ENCODE results near the gene PAPSS2. TPM values are rescaled to one million over a fixed set of nuclear protein-coding genes. Genes with fewer than 3 reads are reported as not detected.
"Not testable (repeated sequence)": the region's sequence is repeated elsewhere in the genome, so short reads cannot be mapped to it uniquely, and the experiment has no call there.

PAPSS2 gene
- total RNA-seq, 2 donors from 2014 or later: 0.19 to 2.6 TPM

DNA sequence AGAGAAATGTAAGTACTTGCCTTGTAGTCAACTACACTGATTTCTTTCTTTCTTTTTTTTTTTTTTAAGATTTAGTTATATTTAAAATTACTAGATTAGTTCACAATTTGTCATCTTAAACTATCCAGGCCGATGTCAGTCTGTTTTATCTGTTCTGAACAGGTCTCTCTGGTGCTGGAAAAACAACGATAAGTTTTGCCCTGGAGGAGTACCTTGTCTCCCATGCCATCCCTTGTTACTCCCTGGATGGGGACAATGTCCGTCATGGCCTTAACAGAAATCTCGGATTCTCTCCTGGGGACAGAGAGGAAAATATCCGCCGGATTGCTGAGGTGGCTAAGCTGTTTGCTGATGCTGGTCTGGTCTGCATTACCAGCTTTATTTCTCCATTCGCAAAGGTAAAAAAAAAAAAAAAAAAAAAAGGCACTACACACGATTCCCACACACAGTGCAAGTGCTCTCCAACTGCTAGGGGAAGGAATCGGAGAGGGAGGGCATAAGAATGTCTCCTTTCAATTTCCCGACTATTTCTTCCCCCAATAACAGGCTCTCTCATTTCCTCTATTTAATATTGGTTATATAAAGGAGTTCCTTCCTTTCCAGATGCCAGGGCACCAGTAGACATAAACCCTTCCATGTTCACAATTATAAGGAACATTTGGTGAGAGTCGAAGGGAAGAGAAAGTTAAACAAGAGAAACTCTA, 53.4 kb downstream of the PAPSS2 start:
- no peak overlapping the region for H3K27ac Mint-ChIP-seq
- peaks cover 3 to 10% of the 10 kb centered on the region in 2 donors for H3K27me3 Mint-ChIP-seq
- DNase-seq (ENCODE audit: low spot score): no peak
- H3K4me3 Mint-ChIP-seq: no peak overlapping the region
- H3K9me3 Mint-ChIP-seq: no peaks in the 10 kb centered on the region
- no peak for ATAC-seq
- H3K4me1 Mint-ChIP-seq (ENCODE audit: low read depth in 2 of 2): peaks cover 0 to 6% of the 10 kb centered on the region in 2 donors
- H3K36me3 Mint-ChIP-seq: no peaks in the 10 kb centered on the region

DNA sequence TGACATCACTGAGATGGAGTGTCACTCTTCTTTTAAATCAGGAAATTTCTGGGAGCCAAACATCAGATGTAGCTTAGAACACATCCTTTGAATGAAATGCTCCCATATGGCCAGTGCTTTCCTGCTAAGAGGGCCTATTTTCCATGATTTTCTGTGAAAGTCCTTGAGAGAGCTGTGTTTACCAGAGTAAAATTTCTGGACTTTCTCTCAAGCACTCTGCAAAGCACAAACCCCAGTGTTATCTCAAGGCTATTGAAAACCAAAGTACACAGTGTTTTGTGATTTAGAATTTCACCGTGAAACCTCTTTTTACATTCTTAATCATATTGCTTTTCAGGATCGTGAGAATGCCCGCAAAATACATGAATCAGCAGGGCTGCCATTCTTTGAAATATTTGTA, 54.0 kb downstream of the PAPSS2 start:
- peaks cover 3 to 10% of the 10 kb centered on the region in 2 donors for H3K27me3 Mint-ChIP-seq
- H3K36me3 Mint-ChIP-seq: no peaks in the 10 kb centered on the region
- H3K4me3 Mint-ChIP-seq: no peak overlapping the region
- no peak overlapping the region for H3K27ac Mint-ChIP-seq
- ATAC-seq: no peak
- H3K9me3 Mint-ChIP-seq: no peaks in the 10 kb centered on the region
- no peak for DNase-seq (ENCODE audit: low spot score)
- H3K4me1 Mint-ChIP-seq (ENCODE audit: low read depth in 2 of 2): peaks cover 0 to 6% of the 10 kb centered on the region in 2 donors

DNA sequence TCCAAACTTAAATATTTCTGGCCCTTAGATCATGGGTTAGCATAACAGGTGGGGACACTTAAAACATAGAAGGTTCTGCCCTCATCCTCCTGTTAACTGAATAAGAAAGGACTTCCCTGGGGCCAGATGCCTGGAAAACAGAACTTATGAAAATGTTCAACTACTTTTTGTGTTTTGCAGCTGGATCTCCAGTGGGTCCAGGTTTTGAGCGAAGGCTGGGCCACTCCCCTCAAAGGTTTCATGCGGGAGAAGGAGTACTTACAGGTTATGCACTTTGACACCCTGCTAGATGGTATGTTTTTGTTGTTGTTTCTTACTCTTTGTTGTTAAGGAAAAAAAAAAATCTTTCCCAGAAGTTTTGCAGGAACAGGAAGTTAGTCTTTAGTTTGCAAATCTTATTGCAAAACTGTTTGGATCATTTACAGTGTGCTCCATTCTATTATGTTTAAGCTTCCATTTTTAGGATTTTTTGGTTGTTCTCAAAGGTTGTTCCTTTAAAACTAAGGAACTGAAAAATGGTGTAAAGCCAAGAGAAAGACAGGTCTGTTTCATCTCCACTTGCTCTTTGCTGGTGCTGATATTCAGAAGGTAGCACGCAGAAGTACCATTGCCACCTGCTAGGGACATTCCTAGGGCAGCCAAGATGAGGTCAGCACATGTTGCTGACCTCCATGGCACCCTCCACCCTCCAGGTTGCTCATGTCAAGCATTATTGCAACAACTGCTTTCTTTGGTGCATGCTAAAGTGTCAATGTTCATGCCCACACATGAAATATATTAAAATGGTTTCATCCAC, 56.1 kb downstream of the PAPSS2 start:
- ATAC-seq: no peak
- peaks cover 0 to 10% of the 10 kb centered on the region in 2 donors for H3K27me3 Mint-ChIP-seq
- H3K36me3 Mint-ChIP-seq: no peaks in the 10 kb centered on the region
- DNase-seq (ENCODE audit: low spot score): no peak
- peaks cover 0 to 6% of the 10 kb centered on the region in 2 donors for H3K4me1 Mint-ChIP-seq (ENCODE audit: low read depth in 2 of 2)
- no peak overlapping the region for H3K4me3 Mint-ChIP-seq
- no peak overlapping the region for H3K27ac Mint-ChIP-seq
- H3K9me3 Mint-ChIP-seq: no peaks in the 10 kb centered on the region

DNA sequence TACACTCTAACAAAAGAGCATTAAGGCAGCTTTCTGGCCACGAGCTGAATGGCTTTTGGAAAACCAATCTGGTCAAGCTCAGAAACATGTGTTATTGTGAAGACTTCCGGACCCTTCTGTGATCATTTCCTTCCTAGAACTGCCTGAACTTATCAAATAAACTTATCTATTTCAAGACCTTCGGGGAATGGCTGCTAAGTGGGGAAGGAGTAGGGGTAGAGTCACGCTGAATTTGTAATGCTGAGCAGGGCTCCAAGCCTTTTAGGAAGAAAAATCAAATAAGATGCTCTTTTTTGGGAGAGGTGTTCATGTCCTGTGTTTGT, 56.6 kb downstream of the PAPSS2 start:
- peaks cover 0 to 9% of the 10 kb centered on the region in 2 donors for H3K27me3 Mint-ChIP-seq
- no peak overlapping the region for H3K27ac Mint-ChIP-seq
- H3K9me3 Mint-ChIP-seq: no peaks in the 10 kb centered on the region
- peaks cover 0 to 6% of the 10 kb centered on the region in 2 donors for H3K4me1 Mint-ChIP-seq (ENCODE audit: low read depth in 2 of 2)
- ATAC-seq (no peak), DNase-seq (ENCODE audit: low spot score) (no peak)
- H3K36me3 Mint-ChIP-seq: no peaks in the 10 kb centered on the region
- H3K4me3 Mint-ChIP-seq: no peak overlapping the region

DNA sequence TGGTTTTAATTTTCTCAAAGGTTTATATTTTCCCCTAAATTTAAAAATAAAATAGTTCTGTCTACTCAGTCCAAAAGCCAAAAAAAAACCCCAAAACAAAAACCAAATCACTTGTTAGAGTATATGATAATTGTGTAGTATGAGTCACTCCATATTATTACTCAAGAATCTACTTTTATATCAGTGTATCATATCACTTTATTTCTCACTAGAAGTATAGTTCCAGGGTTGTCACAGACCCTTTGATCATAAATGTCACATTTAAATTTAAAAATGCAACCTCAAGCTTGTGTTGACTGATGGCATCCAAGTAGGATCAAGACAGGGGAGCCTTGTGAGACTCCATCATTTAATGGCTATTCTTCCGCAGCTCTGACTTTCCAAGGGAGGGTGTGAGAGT, 61.0 kb downstream of the PAPSS2 start:
- H3K4me3 Mint-ChIP-seq: no peak overlapping the region
- ATAC-seq (no peak), DNase-seq (ENCODE audit: low spot score) (no peak)
- peaks cover 0 to 4% of the 10 kb centered on the region in 2 donors for H3K27me3 Mint-ChIP-seq
- H3K4me1 Mint-ChIP-seq (ENCODE audit: low read depth in 2 of 2): peaks cover 0 to 6% of the 10 kb centered on the region in 2 donors
- no peaks in the 10 kb centered on the region for H3K9me3 Mint-ChIP-seq
- H3K27ac Mint-ChIP-seq: no peak overlapping the region
- no peaks in the 10 kb centered on the region for H3K36me3 Mint-ChIP-seq

DNA sequence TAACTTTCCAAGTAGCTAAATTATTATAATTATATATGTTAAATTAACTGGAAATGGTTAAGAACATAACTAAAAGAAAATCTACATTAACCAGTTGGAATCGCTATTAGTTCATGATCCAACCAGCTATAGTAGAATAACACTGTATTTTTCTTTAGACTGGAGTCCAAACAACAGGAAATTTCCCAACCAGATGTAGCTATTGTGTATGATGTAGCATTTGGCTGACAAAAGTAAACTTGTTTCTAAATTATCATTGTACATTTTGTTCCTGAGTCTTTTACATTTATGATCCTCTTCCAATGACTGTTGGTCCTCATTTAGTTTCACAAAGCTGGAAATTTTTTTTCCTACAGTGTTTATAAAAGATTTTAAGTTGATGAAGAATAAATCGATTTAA, 62.1 kb downstream of the PAPSS2 start:
- DNase-seq (ENCODE audit: low spot score) (no peak), ATAC-seq (no peak)
- no peaks in the 10 kb centered on the region for H3K36me3 Mint-ChIP-seq
- no peaks in the 10 kb centered on the region for H3K9me3 Mint-ChIP-seq
- peaks cover 1 to 4% of the 10 kb centered on the region in 2 donors for H3K27me3 Mint-ChIP-seq
- no peak overlapping the region for H3K4me3 Mint-ChIP-seq
- no peaks in the 10 kb centered on the region for H3K4me1 Mint-ChIP-seq (ENCODE audit: low read depth in 2 of 2)
- no peak overlapping the region for H3K27ac Mint-ChIP-seq

DNA sequence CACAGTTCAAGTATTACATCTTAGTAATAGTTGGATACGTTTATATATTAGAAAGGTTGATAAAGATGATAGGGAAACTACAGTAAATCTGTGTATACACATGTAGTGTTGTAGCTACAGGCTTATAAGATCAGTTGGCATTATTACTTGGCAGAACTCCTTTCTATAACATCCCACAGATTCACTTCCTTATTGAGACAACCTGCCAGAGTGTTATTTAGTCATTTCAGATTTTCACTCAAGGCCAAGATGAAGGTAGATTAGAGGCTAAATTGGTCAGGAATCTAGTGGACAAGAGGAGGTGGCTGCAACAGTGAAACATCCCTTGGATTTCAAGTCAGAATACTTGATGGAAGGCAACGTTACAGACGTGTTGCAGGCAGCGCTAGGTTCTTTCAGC, 63.0 kb downstream of the PAPSS2 start:
- no peaks in the 10 kb centered on the region for H3K4me1 Mint-ChIP-seq (ENCODE audit: low read depth in 2 of 2)
- no peak overlapping the region for H3K27ac Mint-ChIP-seq
- no peaks in the 10 kb centered on the region for H3K9me3 Mint-ChIP-seq
- ATAC-seq: no peak
- peaks cover 7 to 10% of the 10 kb centered on the region in 2 donors for H3K27me3 Mint-ChIP-seq
- H3K4me3 Mint-ChIP-seq: no peak overlapping the region
- no peak for DNase-seq (ENCODE audit: low spot score)
- no peaks in the 10 kb centered on the region for H3K36me3 Mint-ChIP-seq

DNA sequence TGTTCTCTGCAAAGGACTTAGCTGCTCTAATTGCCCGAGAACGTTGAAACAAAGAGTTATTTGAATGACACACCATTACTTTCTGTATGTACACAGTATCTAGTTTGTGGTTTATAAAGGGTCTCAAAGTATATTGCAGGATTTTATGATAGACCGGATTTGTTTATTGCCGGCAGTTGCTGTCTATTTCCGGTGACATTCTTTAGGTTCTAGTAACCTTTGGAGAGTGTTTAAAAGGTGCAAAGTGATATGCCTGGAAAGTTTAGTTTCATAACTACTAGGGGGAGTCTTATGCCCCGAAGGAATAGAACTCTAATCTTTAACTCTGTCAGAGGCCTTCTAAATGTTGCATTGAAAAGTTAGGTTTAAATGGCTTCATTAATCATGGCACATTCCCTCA, 63.8 kb downstream of the PAPSS2 start:
- DNase-seq (ENCODE audit: low spot score) (no peak), ATAC-seq (no peak)
- H3K27ac Mint-ChIP-seq: no peak overlapping the region
- H3K36me3 Mint-ChIP-seq: no peaks in the 10 kb centered on the region
- H3K4me1 Mint-ChIP-seq (ENCODE audit: low read depth in 2 of 2): no peaks in the 10 kb centered on the region
- no peak overlapping the region for H3K4me3 Mint-ChIP-seq
- peaks cover 7 to 14% of the 10 kb centered on the region in 2 donors for H3K27me3 Mint-ChIP-seq
- no peaks in the 10 kb centered on the region for H3K9me3 Mint-ChIP-seq

DNA sequence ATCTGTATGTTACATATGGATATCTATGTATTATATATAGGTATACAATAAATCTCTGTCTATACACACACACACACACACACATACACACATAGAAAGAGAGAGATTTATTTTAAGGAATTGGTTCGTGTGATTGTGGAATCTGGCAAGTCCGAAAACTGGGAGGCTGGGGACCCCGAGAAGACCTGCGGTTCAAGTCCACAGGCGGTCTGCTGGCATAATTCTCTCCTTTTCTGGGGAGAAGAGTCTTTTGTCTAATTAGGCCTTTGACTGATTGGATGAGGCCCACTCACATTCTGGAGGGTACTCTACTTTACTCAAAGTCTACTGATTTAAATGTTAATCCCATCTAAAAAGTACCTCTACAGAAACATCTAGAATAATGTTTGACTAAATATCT, 65.1 kb downstream of the PAPSS2 start:
- Mint-ChIP-seq H3K9me3 (no peaks in the 10 kb centered on the region), H3K36me3 (no peaks in the 10 kb centered on the region), H3K27ac (no peak overlapping the region), H3K4me3 (no peak overlapping the region), H3K27me3 (peaks cover 7 to 14% of the 10 kb centered on the region in 2 donors), H3K4me1 (ENCODE audit: low read depth in 2 of 2) (no peaks in the 10 kb centered on the region)
- ATAC-seq (no peak), DNase-seq (ENCODE audit: low spot score) (no peak)

DNA sequence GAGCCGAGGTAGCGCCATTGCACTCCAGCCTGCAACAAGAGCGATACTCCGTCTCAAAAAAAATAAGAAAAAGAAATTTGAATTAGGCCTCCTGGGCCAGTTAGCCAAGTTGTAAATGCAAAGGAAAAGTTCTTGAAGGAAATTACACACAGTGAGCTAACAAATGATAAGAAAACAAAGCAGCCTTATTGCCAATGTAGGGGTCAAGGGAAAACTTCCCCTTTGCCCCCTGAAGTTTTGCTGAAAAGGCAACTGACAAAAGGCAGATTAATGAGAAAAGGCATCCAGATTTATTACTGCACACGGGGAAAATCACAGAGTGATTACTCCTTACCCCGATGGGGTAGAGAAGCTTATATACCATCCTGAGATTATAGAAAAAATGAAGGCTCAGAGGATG, 70.3 kb downstream of the PAPSS2 start:
- ATAC-seq (no peak), DNase-seq (ENCODE audit: low spot score) (no peak)
- no peaks in the 10 kb centered on the region for H3K9me3 Mint-ChIP-seq
- H3K4me1 Mint-ChIP-seq (ENCODE audit: low read depth in 2 of 2): peaks cover 0 to 2% of the 10 kb centered on the region in 2 donors
- no peaks in the 10 kb centered on the region for H3K36me3 Mint-ChIP-seq
- peaks cover 19 to 29% of the 10 kb centered on the region in 2 donors for H3K27me3 Mint-ChIP-seq
- no peak overlapping the region for H3K4me3 Mint-ChIP-seq
- H3K27ac Mint-ChIP-seq: no peak overlapping the region

DNA sequence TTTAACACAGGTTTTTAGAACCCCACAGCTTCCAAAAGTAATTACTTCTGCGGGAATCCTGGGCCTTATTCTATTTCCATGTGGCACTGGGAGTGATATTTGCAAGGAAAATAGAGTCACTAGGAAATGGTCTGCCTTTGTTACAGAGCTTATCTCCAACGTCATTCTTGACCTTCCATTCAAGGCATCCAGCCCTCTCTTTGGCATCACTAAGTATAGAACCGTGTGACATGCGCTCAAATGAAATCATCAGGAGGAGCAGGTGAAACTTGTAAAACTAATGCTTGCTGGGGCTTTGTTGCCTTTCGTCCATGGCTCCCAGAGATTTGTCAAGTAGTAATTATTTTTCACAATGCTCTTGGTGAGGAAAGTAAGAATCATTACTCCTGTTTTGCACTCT, 73.4 kb downstream of the PAPSS2 start:
- peaks cover 18 to 21% of the 10 kb centered on the region in 2 donors for H3K27me3 Mint-ChIP-seq
- H3K9me3 Mint-ChIP-seq: no peaks in the 10 kb centered on the region
- no peak for DNase-seq (ENCODE audit: low spot score)
- H3K36me3 Mint-ChIP-seq: no peaks in the 10 kb centered on the region
- H3K27ac Mint-ChIP-seq: no peak overlapping the region
- no peak overlapping the region for H3K4me3 Mint-ChIP-seq
- H3K4me1 Mint-ChIP-seq (ENCODE audit: low read depth in 2 of 2): peaks cover 0 to 4% of the 10 kb centered on the region in 2 donors
- ATAC-seq: no peak

DNA sequence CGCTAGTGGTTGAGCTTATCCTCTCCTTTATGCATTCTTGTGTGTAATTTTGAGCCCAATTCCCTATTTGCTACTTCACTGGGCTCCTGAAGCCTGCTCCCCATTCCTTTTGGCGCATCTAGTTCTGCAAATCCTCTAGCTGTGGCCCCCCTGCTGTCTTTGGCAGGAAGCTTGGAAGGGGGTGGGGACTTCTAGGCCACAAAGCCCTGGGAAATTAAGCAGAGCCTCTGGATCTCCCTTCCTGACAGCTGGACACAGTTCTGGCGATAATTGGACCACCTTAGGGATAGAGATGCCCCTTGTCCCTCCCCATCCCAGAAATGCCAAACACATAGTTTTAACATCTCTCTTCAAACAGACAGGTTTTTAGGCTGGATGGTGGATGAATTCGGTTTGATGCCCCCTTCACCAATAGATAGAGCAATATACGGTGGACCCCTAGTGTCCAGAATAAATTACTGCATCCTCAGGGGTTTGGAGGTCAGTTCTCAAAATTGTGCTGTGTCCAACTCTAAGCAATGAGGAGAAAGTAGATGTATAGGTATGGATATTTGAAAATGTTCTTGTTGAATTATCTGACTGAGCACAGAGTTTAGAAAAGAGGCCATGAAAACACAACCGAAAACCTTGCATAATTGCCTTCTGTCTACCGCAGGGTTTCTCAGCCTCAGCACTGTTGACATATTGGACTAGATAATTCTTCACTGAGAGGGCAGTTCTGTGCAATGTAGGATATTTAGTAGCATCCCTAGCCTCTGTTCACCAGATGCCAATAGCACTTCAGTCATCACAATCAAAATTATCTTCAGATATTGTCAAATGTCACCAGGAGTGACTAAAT, 75.5 kb downstream of the PAPSS2 start:
- Mint-ChIP-seq H3K27ac (no peak overlapping the region), H3K36me3 (no peaks in the 10 kb centered on the region), H3K27me3 (peaks cover 23 to 28% of the 10 kb centered on the region in 2 donors), H3K4me1 (ENCODE audit: low read depth in 2 of 2) (peaks cover 5 to 9% of the 10 kb centered on the region in 2 donors), H3K9me3 (no peaks in the 10 kb centered on the region), H3K4me3 (no peak overlapping the region)
- DNase-seq (ENCODE audit: low spot score) (no peak), ATAC-seq (peak; percentile 59 to 72)

DNA sequence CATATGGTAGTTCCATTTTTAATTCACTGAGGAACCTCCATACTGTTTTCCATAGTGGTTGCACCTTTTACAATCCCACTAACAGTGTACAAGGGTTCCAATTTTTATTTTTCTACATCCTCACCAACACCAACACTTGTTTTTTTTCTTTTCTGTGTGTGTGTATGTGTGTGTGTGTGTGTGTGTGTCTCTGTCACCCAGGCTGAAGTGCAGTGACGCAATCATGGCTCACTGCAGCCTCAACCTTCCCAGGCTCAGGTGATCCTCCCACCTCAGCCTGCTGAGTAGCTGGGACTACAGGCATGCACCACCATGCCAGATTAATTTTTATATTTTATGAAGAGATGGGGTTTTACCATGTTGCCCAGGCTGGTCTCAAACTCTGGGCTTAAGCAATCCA, 78.6 kb downstream of the PAPSS2 start:
- not testable (repeated sequence) for H3K4me1 Mint-ChIP-seq (ENCODE audit: low read depth in 2 of 2); DNase-seq (ENCODE audit: low spot score); H3K27ac Mint-ChIP-seq; H3K9me3 Mint-ChIP-seq; H3K36me3 Mint-ChIP-seq; H3K4me3 Mint-ChIP-seq; ATAC-seq
- H3K27me3 Mint-ChIP-seq: peaks cover 21 to 29% of the 10 kb centered on the region in 2 donors

DNA sequence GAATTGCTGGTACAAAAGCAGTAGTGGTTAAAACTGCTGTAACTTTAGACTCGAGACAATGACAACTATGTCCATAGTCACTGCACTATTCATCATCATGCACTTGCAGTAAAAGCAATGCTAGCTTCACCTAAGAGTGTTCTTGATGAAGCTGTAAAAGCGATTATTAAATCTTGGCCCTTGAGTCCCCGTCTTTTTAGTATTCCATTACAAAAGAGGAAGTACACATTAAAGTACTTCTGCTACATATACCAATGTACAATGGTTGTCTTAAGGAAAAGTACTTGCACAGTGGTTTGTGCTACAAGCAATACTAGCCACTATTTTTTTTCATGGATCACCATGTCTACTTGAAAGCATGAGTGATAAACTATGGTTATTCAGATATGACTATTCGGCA, 80.0 kb downstream of the PAPSS2 start:
- Mint-ChIP-seq H3K27me3 (peaks cover 13 to 16% of the 10 kb centered on the region in 2 donors), H3K36me3 (no peaks in the 10 kb centered on the region), H3K9me3 (no peaks in the 10 kb centered on the region), H3K4me3 (no peak overlapping the region), H3K27ac (no peak overlapping the region), H3K4me1 (ENCODE audit: low read depth in 2 of 2) (peaks cover 5 to 9% of the 10 kb centered on the region in 2 donors)
- ATAC-seq: no peak
- no peak for DNase-seq (ENCODE audit: low spot score)

Measured in natural killer cell treated with Interleukin-12 subunit alpha and Interleukin-12 subunit beta and Interleukin-15 and Interleukin-18, amount 100 ng/mL, for 72 hours (primary cell).